Retina (tissue), 1 donor: ENCODE measurements around the gene CYTH1.
"Not testable (repeated sequence)": the region's sequence is repeated elsewhere in the genome, so short reads cannot be mapped to it uniquely, and the experiment has no call there.

Source experiments
- DNase-seq: peaks from one replicate; pipeline ENCODE4 v3.0.0-alpha.2; 2016

CYTH1 gene

DNA sequence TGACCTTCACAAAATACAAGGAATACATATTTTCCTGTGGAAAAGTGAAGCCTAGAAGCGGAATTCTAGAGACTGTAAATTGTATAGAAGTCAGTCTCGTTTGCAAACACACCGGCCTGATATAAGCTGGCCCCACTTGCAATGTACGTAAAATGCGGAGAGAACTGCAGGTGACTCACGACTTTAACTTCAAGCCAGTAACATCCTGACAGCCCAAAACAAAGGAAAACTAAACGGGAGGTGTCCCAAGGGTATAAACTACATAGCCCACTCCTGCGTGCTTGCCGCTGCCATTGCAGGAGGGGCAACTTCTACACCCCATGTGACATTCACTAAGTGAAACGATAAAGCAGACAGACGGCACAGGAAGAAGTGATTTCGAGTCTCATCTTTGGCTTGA lies 101.6 kb downstream of the CYTH1 start:
- no peak for DNase-seq

DNA sequence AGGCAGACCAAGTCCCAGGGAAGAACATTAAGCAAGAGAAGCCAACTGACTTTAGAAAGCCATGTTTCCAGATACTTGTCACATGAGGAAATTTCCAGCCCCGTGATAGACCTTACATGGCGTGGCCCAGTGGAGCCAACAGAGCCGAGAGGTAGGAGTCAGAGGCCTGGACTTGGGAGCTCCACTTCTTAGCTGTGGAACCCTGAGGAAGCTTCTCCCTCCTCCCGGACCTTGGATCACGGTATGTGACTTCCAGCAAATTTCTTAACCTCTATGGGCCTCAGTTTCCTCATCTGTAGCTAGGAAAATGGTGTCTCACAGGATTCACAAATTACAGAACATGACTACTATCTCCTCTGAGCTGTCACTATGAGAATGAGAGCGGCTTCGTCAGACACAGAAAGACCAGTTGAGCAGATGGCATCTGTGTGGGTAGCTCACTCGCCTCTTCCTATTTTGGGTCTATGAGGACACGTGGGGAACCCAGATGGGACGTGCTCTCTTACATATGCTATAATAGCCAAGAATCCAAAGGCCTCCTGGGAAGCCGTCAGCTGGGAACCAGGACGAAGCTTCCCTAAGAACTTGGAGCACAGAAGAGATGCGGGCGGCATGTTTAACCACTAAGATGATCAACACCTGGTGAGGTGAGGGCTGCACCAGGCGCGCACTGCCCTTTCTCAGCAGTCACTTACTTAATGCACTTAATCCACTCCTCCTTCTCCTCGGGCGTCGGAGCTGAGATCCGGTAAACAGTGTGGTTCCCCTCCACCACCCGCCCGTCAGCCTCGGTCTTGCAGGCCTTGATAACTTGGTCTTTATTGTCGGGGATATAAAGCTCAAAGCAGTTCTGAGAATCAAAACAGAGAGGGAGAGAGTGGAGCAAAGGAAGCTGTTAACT lies 102.3 kb downstream of the CYTH1 start:
- no peak for DNase-seq

DNA sequence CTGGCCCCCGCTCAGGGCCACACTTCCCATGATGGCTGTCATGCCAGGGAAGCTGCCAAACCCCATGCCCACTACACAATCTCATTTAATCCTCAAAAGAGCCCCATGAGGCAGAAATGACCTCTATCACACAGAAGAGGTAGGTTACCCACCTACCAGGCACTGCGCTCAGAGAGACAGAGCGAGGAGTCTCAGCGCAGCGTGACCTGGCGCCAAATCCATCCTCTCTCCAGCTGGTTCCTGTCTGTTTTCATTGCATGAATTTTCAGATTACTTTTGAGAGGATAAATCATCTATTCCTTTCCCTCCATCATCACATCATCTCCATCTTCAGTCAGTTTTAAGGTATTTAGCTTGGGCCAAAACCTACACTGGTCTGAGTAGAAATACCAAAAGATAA lies 103.4 kb downstream of the CYTH1 start:
- DNase-seq: no peak

DNA sequence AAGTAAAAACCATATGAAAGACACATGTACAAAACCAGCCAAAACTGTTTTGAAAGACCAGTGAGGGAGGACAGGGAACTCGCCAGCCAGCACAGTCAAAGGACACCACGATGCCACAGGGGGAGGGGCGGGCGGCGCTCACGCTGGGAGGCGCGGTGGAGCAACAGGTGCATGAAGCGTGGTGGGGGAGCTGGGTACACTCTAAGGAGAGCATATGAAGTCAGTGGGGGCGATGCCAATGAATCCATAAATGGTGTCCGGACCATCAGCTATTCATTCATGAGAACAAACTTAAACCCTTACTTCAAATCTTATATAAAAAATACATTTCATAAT lies 103.9 kb downstream of the CYTH1 start:
- no peak for DNase-seq

DNA sequence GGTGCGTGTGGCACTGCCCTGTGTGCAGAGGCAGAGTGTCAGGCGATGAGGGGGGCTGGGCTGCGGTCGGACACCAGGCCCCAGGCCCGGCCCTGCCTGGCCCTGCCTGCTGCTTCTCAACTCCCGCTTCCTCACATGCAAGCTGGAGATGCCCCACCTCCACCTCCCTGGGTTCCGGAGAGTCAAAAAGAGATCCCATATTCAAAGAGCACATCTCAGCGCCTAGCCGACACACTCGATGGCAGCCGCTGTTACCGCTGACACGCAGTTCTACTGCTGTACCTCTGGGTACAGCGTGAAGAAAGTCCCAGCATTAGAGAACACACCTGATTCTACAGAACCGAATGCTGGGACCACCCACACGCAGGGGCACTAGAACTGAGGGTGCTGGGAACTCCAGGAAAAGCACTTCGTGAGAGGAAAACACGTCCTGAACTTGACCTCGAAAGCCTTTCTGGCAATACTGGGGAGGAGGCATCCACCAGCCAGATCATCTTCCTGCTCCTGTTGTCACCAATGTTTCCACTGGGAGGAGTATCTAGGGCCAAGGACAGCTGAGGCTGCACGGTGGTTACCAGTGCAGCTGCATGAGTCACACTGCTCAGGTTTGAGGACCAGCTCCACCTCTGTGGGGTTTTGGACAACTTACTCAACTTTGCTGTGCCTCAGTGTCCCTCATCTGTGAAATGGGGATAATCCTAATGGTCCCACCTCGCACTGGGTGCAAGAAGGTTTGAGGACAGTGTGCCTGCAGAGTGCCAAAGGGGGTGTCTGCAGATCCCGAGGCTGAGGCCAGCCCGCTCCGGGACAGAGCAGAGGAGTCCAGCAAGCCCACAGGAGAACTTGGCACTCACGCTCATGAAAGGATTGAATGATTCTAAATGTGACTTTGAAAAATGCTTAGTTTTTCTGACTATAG lies 104.5 kb downstream of the CYTH1 start:
- no peak for DNase-seq

DNA sequence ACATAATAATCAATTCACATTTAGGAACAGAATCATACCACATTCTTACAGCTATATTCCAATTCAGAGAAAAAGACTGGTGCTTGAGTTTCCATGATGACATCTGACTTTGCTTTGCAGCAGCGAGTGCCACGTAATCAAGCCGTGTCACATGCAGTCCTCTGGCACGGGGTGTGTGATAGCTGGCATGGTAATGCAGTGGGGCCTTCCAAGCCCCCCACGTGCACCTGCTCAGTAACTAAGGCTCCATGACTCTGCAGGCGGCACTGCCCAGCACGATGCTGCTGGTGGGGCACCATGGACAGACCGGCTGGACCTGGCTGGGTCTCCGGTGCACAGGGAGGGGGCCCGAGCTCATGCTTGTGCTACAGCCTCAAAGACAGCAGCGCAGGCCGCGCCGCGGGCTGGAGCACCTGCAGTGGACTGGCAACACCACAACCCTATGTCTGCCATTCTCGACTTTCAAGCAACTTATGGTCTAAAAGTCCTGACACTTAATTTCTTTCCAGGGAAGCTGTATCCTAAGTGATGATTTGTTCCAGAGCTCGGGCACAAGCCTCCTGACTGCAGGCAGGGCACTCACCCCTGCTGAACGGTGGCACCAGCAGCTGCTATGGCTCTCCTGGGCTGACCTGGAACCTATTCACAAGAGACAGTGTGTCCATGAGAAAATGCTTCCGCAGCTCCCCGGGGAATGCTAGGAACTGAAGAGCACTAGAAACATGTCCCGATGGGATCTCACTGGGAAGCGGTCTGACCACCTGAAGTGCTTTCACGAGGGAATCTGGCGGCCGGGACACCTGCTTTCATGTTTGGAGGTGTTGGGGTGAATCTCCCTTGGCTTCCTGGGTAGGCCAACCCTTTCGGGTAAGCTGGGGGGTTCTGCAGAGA lies 105.4 kb downstream of the CYTH1 start:
- DNase-seq: no peak

DNA sequence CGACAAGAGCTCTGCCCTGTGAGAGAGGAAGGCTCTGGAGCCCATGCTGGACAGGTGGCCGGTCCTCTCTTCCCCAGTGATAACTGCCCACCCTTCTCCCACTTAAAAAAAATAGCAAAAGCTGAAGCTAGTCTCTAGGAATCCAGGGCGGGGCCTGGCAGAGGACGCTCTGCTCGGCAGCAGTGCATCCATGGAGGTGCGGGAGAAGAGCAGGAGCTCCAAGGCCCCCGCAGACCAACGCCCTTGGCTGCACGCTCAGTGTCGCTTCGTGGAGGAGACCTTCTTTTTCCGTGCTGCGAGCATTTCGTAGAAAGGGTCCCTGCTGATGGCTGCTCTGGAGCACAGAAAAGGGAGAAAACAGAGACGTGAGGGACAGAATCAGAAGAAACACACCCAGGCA lies 106.2 kb downstream of the CYTH1 start:
- no peak for DNase-seq

DNA sequence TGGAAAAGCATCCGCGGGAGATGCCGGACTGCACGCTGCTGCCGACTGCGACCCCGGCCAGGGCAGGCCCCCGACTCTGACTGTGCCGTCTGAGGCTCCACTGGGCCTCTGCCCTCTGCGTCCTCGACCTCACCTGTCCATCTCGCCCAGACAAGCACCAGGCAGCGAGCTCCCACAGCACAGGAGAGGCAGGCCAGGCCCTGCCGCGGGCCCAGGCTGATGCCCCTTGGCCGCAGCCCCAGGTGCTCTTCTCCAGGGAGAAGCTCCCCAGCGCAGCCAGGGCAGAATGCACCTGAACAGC lies 106.8 kb downstream of the CYTH1 start:
- no peak for DNase-seq

DNA sequence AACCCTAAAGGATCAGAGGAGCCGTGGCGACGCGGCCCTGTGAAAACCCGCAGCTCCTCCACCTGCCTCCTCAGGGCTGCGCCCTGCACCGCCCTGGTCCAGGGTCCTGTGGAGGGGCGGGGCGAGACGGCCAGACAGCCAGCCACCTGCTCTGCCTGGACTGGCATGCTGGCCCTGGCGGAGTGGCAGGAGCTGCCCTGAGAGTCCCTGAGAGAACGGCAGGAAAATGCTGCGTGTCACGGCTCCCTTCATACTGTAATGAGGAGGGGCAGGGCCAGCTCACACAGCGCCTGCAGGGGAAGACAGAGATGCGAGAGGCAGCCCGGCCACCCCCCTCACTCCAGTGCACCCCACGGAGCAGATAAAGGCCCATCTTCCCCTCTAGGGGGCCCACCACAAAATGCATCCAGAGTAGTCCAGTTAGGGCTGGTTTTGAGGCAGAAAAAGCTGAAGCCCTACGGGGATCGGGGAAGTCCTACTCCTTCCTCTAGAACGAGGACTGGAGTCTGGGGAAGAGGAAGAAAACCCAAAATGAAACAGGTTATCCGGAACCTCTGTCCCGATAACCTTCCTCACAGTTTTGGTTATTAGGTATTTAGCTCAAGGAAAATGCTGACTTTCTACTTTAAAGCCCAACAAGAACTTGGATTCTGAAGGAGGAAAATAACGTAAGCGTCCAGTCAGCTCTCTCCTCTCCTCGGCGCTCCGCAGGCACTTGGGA lies 107.3 kb downstream of the CYTH1 start:
- DNase-seq: no peak

DNA sequence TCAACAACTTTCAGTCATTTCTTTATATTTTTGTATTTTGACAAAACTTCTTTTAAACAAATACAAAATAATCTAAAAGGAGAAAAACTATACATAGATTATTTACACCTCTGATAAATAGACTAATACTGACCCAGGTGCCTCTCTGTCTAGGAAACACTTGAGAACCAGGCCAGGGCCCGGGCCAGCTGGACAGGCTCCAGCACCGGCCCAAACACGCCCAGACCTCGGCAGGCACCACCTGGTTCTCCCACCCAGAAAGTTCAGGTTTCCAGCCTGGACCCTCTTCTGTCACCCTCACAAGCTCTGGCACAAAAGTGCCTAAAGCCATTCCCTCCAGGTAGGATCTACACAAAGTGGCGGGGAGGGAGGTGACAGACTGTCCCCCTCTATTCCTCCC lies 107.9 kb downstream of the CYTH1 start:
- no peak for DNase-seq

DNA sequence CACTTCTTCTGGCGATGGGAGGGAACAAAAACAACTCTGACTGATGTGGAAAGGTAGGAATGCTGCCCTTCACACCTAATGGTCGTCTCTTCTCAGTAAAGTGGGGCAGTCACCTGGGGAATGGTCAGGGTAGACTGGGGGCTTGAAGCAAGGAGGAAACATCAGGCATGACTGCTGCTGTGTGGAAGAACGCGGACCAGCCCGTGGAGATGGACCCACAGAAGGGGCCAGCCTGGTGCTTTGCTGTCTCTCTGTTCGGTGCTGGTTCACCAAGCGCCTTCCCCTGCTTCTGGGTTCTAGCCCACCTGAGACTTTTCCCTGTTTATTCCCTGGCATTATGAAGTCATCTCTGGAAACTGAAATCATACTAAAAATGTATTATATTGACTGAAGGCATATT lies 108.7 kb downstream of the CYTH1 start:
- DNase-seq: no peak

DNA sequence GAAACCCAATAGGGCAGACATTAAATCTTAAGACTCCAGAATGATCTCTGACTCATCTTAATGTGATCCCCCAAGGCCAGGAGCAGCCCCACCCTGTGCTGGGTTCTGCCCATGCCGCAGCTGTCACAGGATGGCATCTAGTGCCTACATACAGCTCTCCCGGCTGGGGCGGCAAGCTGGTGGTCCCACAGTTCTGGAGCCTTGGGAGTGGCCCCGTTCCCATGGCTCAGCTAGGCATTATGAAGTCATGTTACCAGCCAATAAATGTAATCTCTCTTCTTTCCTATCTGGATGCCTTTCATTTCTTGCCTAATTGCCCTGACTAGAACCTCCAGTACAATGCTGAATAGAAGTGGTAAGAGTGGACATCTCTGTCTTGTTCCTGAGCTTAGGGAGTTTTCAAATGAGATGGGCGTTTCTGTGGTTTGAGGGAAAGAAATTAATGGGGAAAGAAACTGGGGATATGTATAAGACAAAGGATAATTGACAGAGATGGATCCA lies 109.2 kb downstream of the CYTH1 start:
- DNase-seq: no peak

DNA sequence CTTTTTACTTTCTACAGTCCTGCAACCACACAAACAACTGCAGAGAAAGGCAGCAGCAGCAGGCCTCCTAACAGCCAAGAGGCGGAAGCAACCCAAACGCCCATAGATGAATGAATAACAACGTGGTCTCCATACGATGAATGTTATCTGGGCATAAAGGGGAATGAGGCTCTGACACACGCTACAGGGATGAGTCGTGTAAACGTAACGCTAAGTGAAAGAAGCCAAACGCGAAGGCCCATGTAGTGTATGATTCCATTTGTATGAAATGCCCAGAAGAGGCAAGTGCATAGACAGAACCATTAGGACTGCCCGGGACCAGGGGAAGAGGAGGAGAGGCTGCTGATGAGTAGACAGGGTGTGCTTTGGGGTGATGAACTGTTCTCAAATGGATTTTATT lies 110.1 kb downstream of the CYTH1 start:
- no peak for DNase-seq

DNA sequence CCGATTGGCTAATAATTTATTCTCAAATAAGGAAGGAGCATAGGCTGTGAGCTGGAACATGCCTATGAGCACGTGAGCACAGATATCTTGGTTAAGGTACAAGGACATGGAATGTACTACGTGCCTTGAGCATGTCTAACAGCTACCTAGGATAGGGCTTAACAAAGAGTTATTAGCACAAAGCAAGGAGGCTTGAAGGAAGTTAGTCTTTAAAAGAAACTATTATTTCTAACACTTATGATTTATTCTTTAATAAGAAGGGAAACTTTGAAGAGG lies 110.4 kb downstream of the CYTH1 start:
- DNase-seq: not testable (repeated sequence)

DNA sequence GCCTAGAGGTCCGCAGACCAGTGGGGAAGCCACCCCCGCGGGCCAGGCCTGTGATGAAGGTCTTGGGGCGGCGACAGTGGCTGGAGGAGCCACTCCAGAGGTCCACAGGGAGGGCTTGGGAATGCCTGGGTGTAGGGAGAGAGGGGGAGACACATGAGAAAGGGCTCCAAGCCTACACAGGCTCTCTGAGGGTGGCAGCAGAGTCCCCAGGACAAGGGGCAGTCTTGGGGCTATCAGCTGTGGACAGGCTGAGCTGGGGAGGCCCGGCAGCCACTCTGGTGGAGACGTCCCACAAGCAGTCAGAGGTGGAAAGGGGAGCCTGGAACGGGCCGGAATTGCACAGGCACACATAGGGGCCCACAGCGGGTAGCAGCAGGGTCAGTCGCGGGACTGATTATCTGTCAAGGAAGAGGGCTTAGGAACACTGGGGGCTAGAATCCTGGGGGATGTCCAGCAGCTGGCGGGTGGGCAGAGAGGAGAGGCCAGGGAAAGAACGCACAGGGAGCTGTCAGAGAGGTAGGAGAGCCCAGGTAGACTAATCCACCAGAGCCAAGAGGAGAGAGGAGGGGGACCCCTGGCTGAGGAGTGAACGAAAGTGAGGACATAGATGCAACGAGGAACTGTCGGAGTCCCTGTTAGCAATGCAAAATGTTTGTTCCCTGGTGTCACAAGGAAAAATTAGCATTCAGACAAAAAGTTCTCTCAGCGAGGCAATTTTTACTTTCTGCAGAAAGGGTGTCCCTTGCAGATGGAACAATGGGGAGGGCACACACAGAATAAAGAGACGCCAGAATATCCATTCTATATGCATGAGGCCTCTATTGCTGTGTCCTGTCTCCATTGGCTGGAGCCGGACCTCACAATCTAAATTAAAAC lies 111.0 kb downstream of the CYTH1 start:
- no peak for DNase-seq

DNA sequence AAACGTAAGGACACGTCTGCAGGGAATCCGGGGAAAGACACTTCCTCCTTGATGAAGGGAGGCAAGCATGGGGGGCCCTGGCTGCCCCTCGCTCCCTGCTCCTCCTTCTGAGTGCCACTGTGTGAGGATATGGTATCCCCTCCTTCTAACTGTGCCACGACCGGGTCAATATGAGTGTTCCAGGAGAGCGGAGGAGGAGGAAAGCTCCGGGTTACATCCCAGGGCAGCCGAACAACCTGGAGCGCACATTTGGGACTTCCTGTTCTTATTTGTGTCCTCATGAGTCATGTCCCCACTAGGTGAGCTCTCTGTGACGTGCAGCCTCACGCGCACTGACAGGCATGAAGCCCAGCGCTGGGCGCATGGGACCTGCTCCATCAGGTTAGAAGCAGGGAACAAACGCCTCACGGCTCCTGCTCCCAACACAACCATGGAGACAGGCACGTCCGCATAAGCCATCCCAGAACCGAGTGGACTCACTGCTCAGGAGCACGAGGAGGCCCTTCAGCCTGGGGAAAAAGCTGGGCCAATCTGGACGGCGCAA lies 112.0 kb downstream of the CYTH1 start:
- no peak for DNase-seq

DNA sequence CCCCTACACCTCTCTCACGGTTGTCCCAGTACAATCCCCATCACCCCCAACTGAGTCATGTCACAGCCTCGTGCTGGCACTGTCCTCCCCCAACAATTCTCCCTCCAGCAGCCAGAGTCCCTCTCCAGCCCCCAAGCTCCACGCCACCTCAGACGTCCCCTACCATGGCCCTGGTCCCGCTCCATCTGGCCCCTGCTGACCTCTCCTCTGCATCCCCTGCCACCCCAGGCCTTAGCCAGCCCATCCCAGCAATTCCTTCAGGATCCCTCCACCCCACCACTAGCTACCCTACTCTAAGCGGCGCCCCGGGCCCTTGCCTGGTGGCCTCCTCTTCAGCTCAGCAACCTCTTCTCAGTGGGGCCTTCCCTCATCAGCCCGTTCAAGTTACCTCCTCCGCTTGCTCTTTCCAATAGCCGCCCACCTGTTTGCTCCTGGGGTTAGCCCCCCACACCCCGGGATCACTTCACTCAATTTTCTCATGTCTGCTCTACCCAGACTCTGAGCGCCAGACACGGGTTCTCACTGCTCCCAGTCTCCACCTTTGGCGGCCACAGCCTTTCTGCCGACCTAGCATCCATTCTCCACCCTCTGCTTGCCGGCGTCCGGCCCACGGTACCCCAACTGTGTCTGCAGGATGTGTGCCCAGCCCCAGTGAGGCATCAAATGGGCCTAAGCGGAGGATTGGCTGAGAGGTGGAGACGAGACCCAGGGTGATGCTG lies 112.7 kb downstream of the CYTH1 start:
- no peak for DNase-seq

DNA sequence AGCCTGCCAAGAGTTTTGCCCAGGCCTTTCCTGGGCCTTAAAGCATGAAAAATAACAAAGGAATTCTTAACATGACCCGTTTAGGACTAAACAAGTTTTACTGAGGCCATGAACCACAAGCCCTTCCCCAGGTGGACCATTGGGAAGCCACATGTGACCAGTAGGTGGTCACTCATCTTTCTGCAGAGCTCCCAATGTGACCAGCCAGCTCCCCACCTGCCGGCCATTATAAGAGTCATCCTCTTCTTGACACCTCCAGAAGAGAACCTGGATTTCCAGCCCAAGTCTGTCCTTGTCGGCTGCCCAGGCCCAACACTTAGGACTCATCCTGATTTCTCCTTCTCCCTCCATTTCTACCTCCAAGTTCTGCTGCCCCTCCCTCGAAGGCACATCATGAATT lies 113.2 kb downstream of the CYTH1 start:
- DNase-seq: no peak

DNA sequence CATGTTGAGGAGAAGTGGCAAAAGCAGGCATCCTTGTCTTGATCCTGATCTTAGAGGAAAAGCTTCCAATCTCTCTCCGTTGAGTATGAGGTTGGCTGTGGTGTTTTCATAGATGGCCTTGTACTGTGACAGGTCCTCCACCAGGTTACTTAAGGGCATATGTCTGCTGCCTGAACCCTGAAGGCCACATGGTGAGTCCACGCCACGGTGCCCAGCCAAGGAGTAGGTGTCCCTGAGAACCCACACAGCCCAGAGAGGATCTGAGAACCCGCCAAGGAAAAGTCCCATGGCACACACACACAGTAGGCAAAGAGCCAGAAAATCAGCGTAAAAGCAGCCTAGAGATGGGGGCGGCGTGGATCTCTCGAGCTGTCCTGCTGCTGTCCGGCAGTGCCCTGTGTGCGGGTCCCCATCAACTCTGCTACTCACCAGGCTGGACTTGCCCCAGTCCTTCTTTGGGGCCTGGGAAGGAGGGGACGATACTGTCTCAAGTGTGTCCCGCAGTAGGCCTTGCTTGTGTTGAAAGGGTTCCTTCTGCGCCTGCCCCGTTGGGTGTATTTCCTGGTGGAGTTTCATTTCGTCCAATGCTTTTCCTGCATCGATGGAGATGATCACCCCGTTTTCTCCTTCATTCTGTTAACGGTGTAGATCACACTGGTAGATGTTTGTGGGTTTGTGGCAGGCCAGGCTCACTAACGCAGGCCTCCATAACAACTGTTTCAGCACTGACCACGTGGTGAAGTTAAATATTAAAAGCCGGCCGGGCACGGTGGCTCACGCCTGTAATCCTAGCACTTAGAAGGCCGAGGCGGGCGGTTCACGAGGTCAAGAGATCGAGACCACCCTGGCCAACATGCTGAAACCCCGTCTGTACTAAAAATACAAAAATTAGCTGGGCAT lies 114.1 kb downstream of the CYTH1 start:
- DNase-seq: no peak

DNA sequence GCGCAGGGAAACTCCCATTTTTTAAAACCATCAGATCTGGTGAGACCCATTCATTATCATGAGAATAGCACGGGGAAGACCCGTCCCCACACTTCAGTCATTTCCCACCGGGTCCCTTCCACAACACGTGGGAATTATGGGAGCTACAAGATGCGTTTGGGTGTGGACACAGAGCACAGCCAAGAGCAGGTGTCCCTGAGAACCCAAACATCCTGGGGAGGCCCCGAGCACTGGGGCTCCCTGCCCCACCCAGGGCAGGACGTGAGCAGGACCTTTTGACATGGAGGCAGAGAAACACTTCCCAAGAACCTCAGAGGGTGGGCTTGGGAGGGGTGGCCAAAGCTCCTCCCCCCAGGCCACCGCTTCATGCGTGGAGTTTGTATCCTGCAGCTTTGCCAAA lies 115.0 kb downstream of the CYTH1 start:
- DNase-seq: no peak
